MV-4-11 (cell line): ENCODE results near the gene GNG13.
A peak's percentile ranks its signal among the peaks of the same experiment; 100 is the strongest.
"Not testable (repeated sequence)": the region's sequence is repeated elsewhere in the genome, so short reads cannot be mapped to it uniquely, and the experiment has no call there.

Source experiments
- DNase-seq: peaks from one replicate; lab custom pipeline; 2025; lab: John Stamatoyannopoulos, UW

The GNG13 gene

DNA sequence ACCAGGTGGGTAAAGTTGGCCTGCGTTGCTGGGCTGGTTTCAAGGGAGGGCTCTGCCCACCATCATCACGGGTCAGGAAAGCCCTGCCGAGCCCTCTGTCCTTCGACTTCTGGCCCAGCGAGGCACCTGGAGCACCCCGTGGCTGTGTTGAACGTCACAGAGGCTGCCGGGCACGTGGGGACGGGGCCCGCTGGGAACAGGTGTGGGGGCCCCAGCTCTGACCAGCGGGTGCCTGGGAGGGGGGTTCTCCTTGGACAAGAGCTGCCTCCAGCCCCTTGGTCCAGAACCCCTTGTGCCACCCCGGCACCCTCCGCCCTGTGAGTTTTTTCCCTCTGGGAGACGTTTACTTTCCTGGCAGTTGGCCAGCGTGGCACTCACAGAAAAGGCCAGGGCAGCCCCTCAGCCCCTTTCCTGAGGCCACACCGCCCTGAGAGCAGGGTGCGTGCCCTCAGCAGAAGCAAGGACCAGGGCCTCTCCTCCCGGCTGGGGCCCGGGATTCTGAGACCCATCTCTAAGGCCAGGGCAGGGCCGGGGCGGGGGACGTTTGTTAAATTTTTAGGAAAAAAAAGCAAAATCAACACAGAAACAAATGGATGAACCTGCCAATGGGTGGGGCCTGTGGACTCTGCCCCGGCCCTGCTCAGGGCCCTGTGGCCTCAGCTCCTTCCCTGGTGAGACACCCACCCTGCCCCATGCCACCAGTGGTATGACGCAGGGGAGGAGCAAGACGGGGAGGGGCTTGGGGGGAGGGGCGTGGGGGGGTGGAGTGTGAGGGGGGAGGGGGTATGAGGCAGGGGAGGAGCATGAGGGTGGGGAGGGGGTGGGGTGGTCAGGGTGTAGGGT lies 31.3 kb upstream of the GNG13 start:
- no peak for DNase-seq

DNA sequence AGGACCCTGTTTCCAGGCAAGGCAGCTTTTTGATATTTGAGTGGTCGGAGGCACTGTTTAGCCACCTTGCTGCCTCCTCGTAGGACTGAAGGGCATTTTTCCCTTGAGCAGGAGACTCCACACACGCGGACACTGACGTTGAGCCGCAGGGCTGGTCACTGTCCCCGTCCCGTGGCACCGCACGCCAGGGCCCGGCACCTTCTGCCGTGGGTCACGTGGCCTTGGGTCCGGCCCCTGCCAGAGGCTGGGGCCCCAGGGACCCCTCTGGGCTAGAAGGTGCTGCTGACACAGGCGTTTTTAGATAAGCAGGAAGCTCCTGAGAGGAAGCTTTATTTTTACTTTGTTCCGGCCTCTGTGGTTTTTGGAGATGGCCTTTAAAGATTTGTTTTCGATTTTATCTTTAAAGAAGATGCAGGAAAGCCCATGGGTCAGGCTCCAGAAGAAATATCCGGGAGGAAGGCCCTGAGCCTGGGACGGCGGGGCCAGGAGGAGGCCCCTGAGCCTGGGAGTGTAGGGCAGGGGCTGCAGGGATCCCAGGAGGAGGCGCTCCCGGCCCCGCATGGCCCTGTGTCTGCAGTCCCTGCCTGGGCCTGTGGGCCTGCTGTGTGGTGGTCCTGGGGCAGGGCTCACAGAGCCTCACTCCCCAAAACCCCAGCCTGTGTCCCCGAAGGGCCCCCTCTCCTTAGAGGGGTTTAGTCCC lies 30.5 kb upstream of the GNG13 start:
- DNase-seq = no peak

DNA sequence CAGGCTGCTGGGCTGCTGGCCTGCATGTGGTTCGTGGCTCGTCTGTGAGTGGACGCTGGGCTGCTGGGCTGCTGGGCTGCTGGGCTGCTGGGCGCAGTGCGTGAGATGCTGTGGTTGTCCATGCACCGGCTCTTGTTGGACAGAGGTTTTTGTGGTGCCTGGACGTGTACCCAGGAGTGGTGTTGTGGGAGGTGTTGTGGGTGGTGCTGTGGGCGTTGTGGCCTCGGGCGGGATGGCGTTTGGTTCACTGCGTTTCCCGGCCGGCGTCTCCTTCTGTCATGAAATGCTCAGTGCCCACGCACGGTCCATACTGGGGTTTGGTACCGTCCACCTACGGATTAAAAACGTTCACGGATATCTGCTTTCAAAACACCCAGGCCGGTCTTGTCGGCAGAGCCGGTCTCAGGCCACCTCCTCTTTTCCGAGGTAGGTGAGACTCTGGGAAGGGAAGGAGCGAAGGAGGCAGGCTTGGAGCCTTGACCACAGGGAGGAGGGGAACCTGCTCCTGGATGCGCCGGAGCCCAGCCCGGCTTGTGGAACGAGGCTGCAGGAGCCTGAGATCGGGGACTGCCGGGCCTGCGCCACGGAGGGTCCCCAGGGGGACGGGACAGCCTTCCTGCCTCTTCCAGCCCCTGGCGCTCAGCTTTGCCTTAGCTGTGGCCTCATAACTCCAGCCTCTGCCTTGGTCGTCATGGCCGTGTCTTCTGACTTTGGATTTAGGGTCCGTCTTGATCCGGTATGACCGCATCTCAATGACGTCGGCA lies 29.8 kb upstream of the GNG13 start:
- DNase-seq = no peak

GRCh38 chr16:828891-829290 lies 28.4 kb upstream of the GNG13 start:
- DNase-seq = no peak

- DNase-seq = no peak
These were observed 27.0 kb upstream of the GNG13 start for GRCh38 chr16:827513-827912.

DNA sequence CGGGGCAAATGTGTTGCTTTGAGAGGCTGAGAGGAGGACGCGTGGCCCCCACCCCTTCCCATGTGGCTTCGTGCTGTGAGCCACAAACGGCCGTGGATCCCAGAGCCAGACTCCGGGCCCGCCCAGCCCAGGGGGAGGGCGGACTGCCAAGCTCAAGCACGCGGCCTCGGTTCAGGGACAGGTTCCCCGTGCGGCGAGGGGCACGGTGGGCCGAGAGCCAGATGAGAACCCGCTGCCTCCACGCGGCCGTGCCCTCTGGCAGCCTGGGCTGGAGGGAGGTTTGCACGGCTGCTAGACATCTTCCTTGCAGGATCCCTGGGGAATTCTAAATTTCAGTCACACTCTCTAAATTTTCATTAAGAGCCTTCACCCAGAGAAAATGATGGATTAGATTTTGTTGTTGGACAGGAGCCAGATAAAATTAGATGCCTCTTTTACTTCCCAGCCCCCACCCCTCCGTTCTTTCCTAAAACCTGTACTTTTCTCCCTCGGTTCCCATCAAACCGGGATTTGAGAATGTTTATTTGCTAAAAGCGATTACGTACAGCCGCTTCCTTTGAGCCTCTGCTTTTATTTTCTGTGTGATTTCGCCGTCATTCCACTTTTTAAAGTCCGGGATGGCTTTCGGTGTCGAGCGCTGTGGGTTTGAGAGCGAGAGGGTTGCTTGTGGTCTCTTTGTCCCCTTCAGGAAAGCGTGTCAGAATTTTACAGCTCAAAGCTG lies 25.0 kb upstream of the GNG13 start:
- DNase-seq = no peak

DNA sequence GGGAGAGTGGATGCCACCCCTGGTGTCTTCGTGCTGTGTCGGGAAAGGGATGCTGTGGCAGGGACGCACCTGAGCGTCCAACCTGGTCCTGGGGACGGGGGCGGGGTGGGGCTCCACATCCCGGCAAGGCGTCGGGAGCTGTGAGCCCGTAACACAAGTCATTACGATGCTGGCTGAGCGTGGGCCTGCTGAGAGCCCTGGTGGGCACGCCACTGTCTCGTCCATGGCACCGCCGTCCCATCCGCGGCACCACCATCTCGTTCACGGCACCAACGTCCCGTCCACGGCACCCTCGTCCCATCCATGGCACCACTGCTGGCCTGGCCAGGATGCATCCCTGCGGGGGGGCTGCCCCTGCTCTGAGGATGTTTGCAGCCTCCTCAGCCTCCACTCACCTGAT lies 24.1 kb upstream of the GNG13 start:
- no peak for DNase-seq

- no peak for DNase-seq
These were observed 23.7 kb upstream of the GNG13 start for GRCh38 chr16:824194-824593.

DNA sequence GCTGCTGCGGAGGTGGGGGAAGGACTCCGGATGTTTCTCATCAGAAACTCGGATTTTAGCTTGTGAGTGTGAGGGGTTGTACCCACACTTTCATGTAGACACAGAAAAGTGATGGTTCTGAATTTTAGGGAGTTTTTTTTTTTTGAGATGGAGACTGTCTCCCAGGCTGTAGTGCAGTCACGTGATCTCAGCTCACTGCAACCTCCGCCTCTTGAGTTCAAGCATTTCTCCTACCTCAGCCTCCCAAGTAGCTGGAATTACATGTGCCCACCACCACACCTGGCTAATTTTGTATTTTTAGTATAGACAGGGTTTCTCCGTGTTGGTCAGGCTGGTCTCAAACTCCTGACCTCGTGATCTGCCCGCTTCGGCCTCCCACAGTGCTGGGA lies 22.4 kb upstream of the GNG13 start:
- no peak for DNase-seq

GRCh38 chr16:822174-822908 lies 21.8 kb upstream of the GNG13 start:
- DNase-seq = no peak

GRCh38 chr16:821751-822150 lies 21.2 kb upstream of the GNG13 start:
- DNase-seq = no peak

DNA sequence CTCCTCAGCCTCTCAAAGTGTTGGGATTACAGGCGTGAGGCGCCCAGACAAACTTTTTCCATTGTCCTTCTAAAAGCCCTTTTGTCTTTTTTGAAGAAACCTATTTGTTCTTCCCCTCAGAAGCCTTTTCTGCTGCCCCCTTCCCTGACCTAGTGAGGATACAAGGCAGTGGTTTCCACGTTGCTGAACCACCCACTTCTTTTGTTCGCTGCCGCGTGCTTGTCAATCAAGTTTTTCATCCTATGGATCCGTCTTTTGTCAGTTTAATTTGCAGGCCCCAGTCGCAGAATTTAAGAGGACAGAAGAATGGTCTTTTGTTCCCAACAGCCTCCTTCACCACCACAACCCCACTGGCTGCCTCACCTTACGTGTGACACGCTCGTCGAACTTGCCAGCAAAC lies 20.2 kb upstream of the GNG13 start:
- DNase-seq = no peak

- DNase-seq = not testable (repeated sequence)
These were observed 19.5 kb upstream of the GNG13 start for GRCh38 chr16:820044-820408.

GRCh38 chr16:819336-820043 lies 19.0 kb upstream of the GNG13 start:
- DNase-seq = no peak

DNA sequence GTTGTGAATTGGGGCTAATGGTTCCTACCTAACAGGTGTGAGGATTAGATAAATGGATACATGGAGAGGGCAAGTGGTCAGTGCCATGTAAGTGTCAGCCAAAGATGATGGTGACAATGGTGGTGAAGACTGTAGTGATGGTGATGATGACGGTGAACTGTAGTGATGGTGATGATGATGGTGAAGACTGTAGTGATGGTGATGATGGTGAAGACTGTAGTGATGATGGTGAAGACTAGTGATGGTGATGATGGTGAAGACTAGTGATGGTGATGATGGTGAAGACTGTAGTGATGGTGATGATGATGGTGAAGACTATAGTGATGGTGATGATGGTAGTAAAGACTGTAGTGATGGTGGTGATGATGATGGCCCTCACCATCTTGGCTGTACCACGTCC lies 18.1 kb upstream of the GNG13 start:
- no peak for DNase-seq

DNA sequence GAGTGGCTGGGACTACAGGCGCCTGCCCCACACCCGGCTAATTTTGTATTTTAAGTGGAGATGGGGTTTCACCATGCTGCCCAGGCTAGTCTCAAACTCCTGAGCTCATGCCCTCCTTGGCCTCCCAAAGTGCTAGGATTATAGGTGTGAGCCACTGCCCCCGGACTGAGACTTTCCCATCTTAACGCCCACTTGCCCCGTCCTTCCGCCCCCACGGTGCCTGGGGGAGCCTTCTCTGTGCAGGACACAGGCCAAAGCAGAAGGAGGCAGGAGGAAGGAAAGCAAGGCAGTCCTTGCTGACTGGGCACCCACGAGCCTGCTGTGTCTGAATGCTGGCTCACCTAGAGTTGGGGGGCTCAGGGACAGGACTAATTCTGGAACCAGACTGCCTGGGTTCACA lies 17.6 kb upstream of the GNG13 start:
- no peak for DNase-seq

DNA sequence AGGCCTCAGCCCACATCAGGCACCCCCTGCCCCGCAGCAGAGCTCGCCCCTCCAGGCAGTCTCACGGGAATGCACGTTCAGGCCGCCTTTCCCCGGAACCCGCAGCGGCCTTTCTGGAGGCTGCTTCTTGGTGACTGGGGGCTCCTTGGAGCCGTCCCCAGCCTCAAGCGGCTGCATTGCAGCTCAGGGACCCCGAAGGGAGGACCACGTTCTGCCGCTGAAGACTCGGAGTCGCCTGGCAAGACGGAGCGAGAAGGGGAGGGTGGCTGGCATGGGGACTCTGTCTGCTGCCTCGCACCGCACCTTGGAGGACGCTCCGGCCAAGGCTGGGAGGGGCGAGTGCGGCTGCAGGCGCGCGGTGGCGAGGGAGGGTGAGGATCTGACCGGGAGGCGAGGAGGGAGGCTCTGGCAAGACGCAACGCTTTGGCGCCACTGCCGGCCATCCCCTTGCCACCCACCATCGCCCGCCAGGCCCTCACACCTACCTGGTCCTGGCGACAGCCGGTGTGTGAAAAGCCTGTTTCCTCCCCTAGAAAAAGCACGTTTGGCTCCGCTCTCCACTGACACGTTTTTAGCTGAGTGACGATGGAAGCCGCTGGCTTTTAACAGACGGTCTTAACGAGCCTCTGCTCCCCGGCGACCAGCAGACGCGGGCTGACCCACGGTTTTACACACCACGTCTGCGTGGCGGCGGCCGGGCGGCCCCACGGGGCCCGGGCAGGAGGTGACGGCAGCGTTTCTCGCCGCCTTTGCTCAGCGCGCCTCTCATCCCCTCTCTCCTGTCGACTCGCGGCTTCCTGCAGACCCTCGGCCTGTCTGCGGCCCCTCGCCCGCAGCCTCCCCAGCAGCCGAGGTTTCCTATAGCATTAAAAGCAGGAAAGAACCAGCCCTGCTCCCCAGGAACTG lies 16.7 kb upstream of the GNG13 start:
- no peak for DNase-seq

DNA sequence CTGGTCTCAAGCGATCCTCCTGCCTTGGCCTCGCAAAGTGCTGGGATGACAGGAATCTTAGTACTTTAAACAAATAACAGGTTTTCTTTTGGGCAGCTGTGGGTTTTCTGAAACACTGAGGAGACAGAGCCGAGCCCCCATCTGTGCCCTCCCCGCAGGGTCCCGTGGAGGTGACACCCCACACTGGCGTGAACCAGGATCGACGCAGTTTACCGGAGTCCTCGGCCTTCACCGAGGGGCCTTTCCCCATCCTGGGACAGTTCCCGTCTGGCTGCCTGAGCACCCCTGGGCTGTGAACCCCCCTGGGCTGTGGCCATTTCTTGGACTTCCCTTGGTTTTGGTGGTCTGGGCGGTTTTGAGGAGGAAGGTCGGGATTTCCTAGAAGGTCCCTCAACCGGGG lies 15.3 kb upstream of the GNG13 start:
- no peak for DNase-seq

GRCh38 chr16:814974-815373 lies 14.4 kb upstream of the GNG13 start:
- peak; percentile 35 for DNase-seq

DNA sequence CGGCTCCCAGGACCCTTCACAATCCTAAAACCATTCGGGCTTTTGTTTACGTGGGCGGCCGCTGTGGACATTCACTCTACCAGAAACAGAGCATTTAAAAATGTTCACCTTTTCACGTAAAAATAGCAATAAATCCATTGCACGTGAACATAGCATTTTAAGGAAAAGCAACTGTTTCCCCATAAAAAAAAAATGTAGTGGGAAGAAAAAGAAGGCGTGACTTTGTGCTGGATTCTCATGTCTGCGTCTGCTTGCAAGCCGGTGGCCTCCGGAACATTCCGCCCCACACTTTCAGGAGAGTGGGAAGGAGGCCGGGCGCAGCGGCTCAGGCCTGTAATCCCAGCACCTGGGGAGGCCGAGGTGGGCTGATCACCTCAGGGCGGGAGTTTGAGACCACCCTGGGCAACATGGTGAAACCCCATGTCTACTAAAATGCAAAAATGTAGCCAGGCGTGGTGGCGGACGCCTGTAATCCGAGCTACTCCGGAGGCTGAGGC lies 13.4 kb upstream of the GNG13 start:
- no peak for DNase-seq
